PC-9 (cell line): Measurements from ENCODE around the gene PTH1R. TPM values are rescaled to one million over a fixed set of nuclear protein-coding genes. Genes with fewer than 3 reads are reported as not detected.

ENCODE experiments used
- BruUV-seq: library from RNA; stranded (reverse); fragments of 400-500 nt; replicated peaks from 2 replicates; lab custom pipeline; 2021; lab: Mats Ljungman, UMichigan
- CTCF ChIA-PET: fragments of 300-600 bp; sonication (Branson Sonifier 250); formaldehyde crosslinking; loops from one replicate; lab custom pipeline; 2022; ENCODE audit warnings: antibody characterized with exemption; lab: Charles Lee
- POLR2A ChIA-PET: fragments of 300-600 bp; sonication (Branson Sonifier 250); formaldehyde crosslinking; loops from one replicate; lab custom pipeline; 2022; ENCODE audit warnings: antibody characterized with exemption; ENCODE audit not compliant: unreplicated experiment; lab: Charles Lee
- DNase-seq, 2 experiments: peaks; one replicate each; pipeline versions ENCODE4 v3.0.0 to v3.0.0-alpha.2; 2015 to 2022; ENCODE audit warnings: mixed read lengths in 1 of 2
- H2AFZ ChIP-seq: fragments of 200-600 bp; sonication (generic); 2 replicates; pipeline ENCODE4 v1.8.1; 2017; ENCODE audit warnings: antibody characterized with exemption
- H3F3A ChIP-seq: fragments of 200-600 bp; sonication (generic); 2 replicates; pipeline ENCODE4 v1.8.1; 2017; ENCODE audit warnings: antibody characterized with exemption, mild to moderate bottlenecking, low read depth; ENCODE audit not compliant: insufficient read depth
- H3K27ac ChIP-seq: fragments of 200-600 bp; sonication (generic); 2 replicates; pipeline ENCODE4 v1.6.1; 2016; ENCODE audit warnings: mixed run types
- H3K27me3 ChIP-seq: fragments of 200-600 bp; sonication (generic); 2 replicates; pipeline ENCODE4 v1.6.1; 2016; ENCODE audit warnings: low read depth, mixed run types; ENCODE audit not compliant: insufficient read depth
- H3K36me3 ChIP-seq: fragments of 200-600 bp; sonication (generic); 2 replicates; pipeline ENCODE4 v1.6.1; 2016; ENCODE audit warnings: low read depth, mixed run types
- H3K4me1 ChIP-seq: fragments of 200-600 bp; sonication (generic); replicated peaks from 2 replicates; pipeline ENCODE4 v1.6.1; 2016; ENCODE audit warnings: mixed run types; ENCODE audit not compliant: insufficient read depth
- H3K4me2 ChIP-seq: fragments of 200-600 bp; sonication (generic); 2 replicates; pipeline ENCODE4 v1.6.1; 2017; ENCODE audit warnings: mixed run types
- H3K4me3 ChIP-seq: fragments of 200-600 bp; sonication (generic); 2 replicates; pipeline ENCODE4 v1.6.1; 2016; ENCODE audit warnings: mixed run types
- H3K79me2 ChIP-seq: fragments of 200-600 bp; sonication (generic); 2 replicates; pipeline ENCODE4 v1.6.1; 2017; ENCODE audit warnings: low read depth, mixed run types
- H3K9me2 ChIP-seq: fragments of 200-600 bp; sonication (generic); 2 replicates; pipeline ENCODE4 v1.8.1; 2017; ENCODE audit warnings: mild to moderate bottlenecking; ENCODE audit not compliant: insufficient read depth
- H3K9me3 ChIP-seq: fragments of 200-600 bp; sonication (generic); 2 replicates; pipeline ENCODE4 v1.8.1; 2016; ENCODE audit warnings: low read depth; ENCODE audit not compliant: insufficient read depth
- H4K20me1 ChIP-seq: fragments of 200-600 bp; sonication (generic); 2 replicates; pipeline ENCODE4 v1.8.1; 2017; ENCODE audit not compliant: insufficient read depth
- EZH2 ChIP-seq: fragments of 200-600 bp; sonication (generic); IDR thresholded peaks from 2 replicates; pipeline ENCODE4 v1.8.0; 2017; ENCODE audit warnings: antibody characterized with exemption, low read depth
- intact Hi-C: fragments of 100-400 bp; cut with micrococcal nuclease; formaldehyde crosslinking; loops from one replicate; pipeline ENCODE4 v1.10.0; 2022; ENCODE audit not compliant: unreplicated experiment
- total RNA-seq: library from RNA; stranded (reverse); gene quantifications from 2 replicates; pipeline ENCODE4 v1.2.3, GENCODE V29; 2021
- TF ChIP-seq, protein P1 (sequence below): fragments of 200-600 bp; sonication (generic); conservative IDR thresholded peaks from 2 replicates; pipeline ENCODE4 v1.6.1; 2017; ENCODE audit warnings: mixed run types, antibody characterized with exemption, mild to moderate bottlenecking, moderate library complexity

Gene PTH1R
- total RNA-seq, 1 experiment from 2014 or later: not detected

DNA sequence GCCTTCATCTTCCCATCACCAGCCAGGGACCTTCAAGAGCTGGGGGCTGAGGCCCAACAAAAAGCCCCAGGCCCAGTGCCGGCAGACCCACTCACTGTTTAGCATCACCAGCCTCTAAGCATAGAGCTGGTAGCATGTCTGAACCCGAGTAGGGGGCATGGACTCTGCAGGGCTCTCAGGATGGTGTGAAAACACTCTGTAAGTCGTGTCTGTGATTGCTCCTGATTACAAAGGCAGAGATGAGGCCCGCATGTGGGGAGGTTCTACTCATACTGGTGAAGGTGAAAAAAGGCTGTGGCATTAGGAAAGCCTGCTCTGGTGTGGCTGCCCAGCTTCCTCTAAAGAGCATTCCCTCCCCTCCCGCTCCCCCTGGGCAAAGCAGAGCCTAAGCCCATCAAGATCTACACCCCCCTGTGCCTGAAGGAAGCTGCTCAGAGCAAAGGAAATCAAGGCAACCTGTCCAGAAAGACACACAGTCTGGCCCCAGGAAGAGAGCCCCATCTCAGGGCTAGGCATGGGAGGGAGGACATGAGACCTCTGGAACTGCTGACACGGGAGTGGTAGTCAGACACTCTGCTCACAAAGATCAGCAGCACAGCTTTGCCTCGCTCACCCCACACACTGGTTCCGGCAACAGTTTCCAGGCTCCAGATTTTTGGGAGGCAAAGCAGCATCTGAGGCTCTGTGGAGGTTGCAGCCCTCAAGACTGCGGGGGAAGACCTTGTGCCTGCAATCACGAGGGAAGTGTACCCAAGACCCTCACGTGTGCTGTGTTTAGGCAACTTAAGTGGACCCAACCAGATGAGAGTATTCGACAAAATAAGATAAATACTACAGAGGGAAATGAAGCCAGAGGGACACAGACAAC, 62.3 kb downstream of the PTH1R start:
- Histone ChIP-seq H3K27me3 (no peaks in the 10 kb centered on the region), H3K9me2 (no peaks in the 10 kb centered on the region), H3K79me2 (peaks cover 52% of the 10 kb centered on the region), H2AFZ (no peak overlapping the region), H3K4me3 (no peak overlapping the region), H3K9me3 (no peaks in the 10 kb centered on the region), H3K36me3 (no peaks in the 10 kb centered on the region), H3K4me2 (no peak overlapping the region), H4K20me1 (peaks cover 5% of the 10 kb centered on the region; the same call in 1 of the 2 replicates), H3F3A (peaks cover 24% of the 10 kb centered on the region; the same call in 1 of the 2 replicates), H3K4me1 (peaks cover 40% of the 10 kb centered on the region), H3K27ac (no peak overlapping the region)
- ChIA-PET POLR2A (interaction anchor here (0.5 kb wide), 1 partner anchor 392 kb away, joined by 3 read pairs; no protein-coding TSS in a partner anchor), CTCF (no interaction called here)
- intact Hi-C loops: loop anchor here (10.0 kb wide), 1 partner anchor 575 kb away; the partner anchor contains the start of gene ELP6
- no TSS peak for BruUV-seq
- no peak for TF ChIP-seq EZH2
- TF ChIP-seq, protein P1, sequence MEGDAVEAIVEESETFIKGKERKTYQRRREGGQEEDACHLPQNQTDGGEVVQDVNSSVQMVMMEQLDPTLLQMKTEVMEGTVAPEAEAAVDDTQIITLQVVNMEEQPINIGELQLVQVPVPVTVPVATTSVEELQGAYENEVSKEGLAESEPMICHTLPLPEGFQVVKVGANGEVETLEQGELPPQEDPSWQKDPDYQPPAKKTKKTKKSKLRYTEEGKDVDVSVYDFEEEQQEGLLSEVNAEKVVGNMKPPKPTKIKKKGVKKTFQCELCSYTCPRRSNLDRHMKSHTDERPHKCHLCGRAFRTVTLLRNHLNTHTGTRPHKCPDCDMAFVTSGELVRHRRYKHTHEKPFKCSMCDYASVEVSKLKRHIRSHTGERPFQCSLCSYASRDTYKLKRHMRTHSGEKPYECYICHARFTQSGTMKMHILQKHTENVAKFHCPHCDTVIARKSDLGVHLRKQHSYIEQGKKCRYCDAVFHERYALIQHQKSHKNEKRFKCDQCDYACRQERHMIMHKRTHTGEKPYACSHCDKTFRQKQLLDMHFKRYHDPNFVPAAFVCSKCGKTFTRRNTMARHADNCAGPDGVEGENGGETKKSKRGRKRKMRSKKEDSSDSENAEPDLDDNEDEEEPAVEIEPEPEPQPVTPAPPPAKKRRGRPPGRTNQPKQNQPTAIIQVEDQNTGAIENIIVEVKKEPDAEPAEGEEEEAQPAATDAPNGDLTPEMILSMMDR: no peak
- DNase-seq: no peak

DNA sequence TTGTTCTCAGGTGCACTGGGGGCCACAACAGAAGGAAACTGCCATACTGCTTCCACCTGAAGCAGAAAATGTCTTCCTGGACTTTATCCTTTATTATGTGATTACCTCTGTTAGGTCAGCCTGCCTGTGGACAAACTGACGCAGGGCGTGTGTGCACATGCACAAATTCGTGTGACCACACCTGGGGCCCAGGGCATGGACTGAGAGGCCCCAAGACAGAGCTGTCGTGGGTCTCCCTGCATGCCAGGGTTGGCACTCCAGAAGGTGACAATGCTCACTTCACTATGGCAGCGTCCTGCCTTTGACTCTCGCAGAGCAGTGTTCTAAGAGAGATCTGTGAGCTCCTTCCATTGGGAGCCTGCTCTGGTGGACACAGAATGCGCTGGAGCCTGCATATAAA, 64.6 kb downstream of the PTH1R start:
- intact Hi-C loops: loop anchor here (10.0 kb wide), 1 partner anchor 573 kb away; the partner anchor contains the start of gene ELP6

More for the DNA sequence above, 64.6 kb downstream of the PTH1R start:
- POLR2A ChIA-PET: interaction anchor here (0.6 kb wide), 2 partner anchors 12 to 438 kb away, joined by 3 to 5 read pairs; partner anchors contain the start of gene PTPN23
- no peaks in the 10 kb centered on the region for H3K9me2 ChIP-seq
- peaks cover 16% of the 10 kb centered on the region; the same call in 1 of the 2 replicates for H3F3A ChIP-seq
- H3K4me1 ChIP-seq: peaks cover 45% of the 10 kb centered on the region
- no peak overlapping the region for H3K4me3 ChIP-seq
- H3K4me2 ChIP-seq: no peak overlapping the region
- no peaks in the 10 kb centered on the region for H3K9me3 ChIP-seq
- CTCF ChIA-PET: interaction anchor here (0.7 kb wide), 1 partner anchor 19 kb away, joined by 6 read pairs; no protein-coding TSS in a partner anchor
- no peak overlapping the region for H3K27ac ChIP-seq
- no peak for TF ChIP-seq EZH2
- TF ChIP-seq, protein P1: no peak
- no TSS peak for BruUV-seq
- DNase-seq: no peak
- no peak overlapping the region for H2AFZ ChIP-seq
- H3K79me2 ChIP-seq: peaks cover 69% of the 10 kb centered on the region
- H3K36me3 ChIP-seq: no peaks in the 10 kb centered on the region
- no peaks in the 10 kb centered on the region for H3K27me3 ChIP-seq
- H4K20me1 ChIP-seq: peaks cover 10% of the 10 kb centered on the region
